ENCODE measurements around the gene ZDHHC17. TPM values are rescaled to one million over a fixed set of nuclear protein-coding genes. Genes with fewer than 3 reads are reported as not detected.

ZDHHC17 gene
- total and polyA plus RNA-seq, 2 experiments from 2014 or later: 11.7 to 39.8 TPM

DNA sequence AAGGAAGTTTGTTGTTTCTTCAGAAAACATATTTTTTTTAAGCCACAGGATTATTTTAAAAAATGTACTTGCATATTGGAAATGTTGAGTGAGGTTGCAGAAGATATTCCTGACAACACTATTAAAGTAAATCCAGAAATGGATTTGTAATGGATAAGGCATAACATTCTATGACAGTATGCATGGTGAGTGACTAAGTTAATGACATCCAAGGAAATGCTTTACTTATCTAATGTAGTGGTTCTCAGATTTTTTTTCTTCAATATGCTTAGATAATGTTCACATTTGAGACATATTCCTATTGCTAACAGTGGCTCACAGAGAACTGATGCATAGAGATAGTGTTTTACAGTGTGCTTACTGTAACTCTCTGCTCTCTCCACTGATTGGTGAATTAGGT lies 49.4 kb downstream of the ZDHHC17 start:
- Histone ChIP-seq H3K9me3 (ENCODE audit: low read depth) (no peaks in the 10 kb centered on the region), H3K4me2 (no peak overlapping the region), H3K4me3 (no peak overlapping the region), H3K36me3 (replicated peaks; ENCODE audit: insufficient read depth, low read depth) (no peaks in the 10 kb centered on the region), H3K4me1 (ENCODE audit: insufficient read depth) (no peaks in the 10 kb centered on the region), H3K9me2 (replicated peaks; ENCODE audit: insufficient read depth) (no peaks in the 10 kb centered on the region), H3K27me3 (no peaks in the 10 kb centered on the region), H3K27ac (no peak overlapping the region), H2AFZ (no peak overlapping the region), H4K20me1 (ENCODE audit: insufficient read depth, poor library complexity, severe bottlenecking) (no peaks in the 10 kb centered on the region), H3K79me2 (no peaks in the 10 kb centered on the region)
- no peak for DNase-seq (ENCODE audit: low spot score)
- TF ChIP-seq EZH2 (IDR thresholded peaks at IDR 0.05; ENCODE audit: borderline replicate concordance): no peak
- no peak for TF ChIP-seq EZH2phosphoT487 (IDR thresholded peaks at IDR 0.05; ENCODE audit: low read depth, severe bottlenecking, unreplicated experiment)
- TF ChIP-seq, protein P1, sequence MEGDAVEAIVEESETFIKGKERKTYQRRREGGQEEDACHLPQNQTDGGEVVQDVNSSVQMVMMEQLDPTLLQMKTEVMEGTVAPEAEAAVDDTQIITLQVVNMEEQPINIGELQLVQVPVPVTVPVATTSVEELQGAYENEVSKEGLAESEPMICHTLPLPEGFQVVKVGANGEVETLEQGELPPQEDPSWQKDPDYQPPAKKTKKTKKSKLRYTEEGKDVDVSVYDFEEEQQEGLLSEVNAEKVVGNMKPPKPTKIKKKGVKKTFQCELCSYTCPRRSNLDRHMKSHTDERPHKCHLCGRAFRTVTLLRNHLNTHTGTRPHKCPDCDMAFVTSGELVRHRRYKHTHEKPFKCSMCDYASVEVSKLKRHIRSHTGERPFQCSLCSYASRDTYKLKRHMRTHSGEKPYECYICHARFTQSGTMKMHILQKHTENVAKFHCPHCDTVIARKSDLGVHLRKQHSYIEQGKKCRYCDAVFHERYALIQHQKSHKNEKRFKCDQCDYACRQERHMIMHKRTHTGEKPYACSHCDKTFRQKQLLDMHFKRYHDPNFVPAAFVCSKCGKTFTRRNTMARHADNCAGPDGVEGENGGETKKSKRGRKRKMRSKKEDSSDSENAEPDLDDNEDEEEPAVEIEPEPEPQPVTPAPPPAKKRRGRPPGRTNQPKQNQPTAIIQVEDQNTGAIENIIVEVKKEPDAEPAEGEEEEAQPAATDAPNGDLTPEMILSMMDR (IDR thresholded peaks at IDR 0.05; ENCODE audit: poor library complexity): no peak

DNA sequence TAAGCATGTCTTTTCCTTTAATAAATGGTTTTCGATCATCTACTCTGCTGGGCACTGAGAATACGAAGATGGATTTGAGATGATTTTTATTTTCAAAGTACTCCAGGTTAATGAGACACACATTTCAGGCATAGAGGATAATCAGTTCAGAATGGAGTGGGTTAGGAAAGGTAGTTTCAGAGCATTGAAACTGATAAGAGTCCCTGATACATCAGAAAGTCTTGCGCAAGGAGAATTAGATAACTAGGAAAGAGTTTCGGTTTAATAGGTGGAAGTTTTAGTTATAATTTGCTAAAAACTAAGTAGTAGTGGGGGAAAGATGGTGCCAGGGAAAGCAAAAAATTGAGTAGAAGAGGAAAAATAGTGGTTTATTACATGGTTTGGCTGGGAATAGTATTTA lies 50.1 kb downstream of the ZDHHC17 start:
- Histone ChIP-seq H3K4me3 (no peak overlapping the region), H3K79me2 (no peaks in the 10 kb centered on the region), H3K27ac (no peak overlapping the region), H4K20me1 (ENCODE audit: insufficient read depth, poor library complexity, severe bottlenecking) (no peaks in the 10 kb centered on the region), H3K27me3 (no peaks in the 10 kb centered on the region), H2AFZ (no peak overlapping the region), H3K9me3 (ENCODE audit: low read depth) (no peaks in the 10 kb centered on the region), H3K4me1 (ENCODE audit: insufficient read depth) (no peaks in the 10 kb centered on the region), H3K36me3 (replicated peaks; ENCODE audit: insufficient read depth, low read depth) (no peaks in the 10 kb centered on the region), H3K4me2 (no peak overlapping the region), H3K9me2 (replicated peaks; ENCODE audit: insufficient read depth) (no peaks in the 10 kb centered on the region)
- WGBS (ENCODE audit: low lambda C conversion rate, missing lambda C conversion rate): 92% methylated on average over 4 of the region's 4 CpGs
- no peak for DNase-seq (ENCODE audit: low spot score)
- TF ChIP-seq, protein P1 (IDR thresholded peaks at IDR 0.05; ENCODE audit: poor library complexity): no peak
- TF ChIP-seq EZH2 (IDR thresholded peaks at IDR 0.05; ENCODE audit: borderline replicate concordance) (no peak), EZH2phosphoT487 (IDR thresholded peaks at IDR 0.05; ENCODE audit: low read depth, severe bottlenecking, unreplicated experiment) (no peak)

DNA sequence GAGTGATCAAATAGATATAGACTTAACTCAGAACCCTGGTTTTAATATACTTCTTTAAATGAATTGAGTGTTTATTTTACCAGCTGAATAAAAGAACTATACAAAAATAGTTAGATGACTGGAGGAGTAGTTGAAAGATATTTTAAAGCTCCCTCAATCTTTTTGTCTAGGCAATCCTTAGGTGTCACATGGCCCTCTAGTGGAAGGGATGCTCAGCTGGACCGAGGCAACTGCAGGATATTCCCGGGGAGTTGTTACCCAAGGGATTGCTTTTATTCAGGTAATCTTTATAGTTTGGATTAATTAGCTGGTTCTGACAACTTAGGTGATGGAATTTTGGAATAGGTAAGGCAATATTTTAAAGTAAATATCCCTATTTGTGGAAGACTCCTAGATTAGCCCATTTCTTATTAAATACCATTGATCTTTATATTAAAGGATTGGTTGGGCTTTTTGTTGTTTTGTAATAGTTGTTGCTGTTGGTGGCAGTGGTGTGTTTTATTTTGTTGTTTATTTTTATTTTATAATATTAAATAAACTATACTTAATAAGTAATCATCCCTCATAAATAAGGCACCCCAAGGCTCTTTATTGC lies 57.1 kb downstream of the ZDHHC17 start:
- Histone ChIP-seq H3K27me3 (no peaks in the 10 kb centered on the region), H3K27ac (no peak overlapping the region), H2AFZ (no peak overlapping the region), H3K36me3 (replicated peaks; ENCODE audit: insufficient read depth, low read depth) (no peaks in the 10 kb centered on the region), H3K4me1 (ENCODE audit: insufficient read depth) (no peaks in the 10 kb centered on the region), H3K4me3 (no peak overlapping the region), H3K79me2 (no peaks in the 10 kb centered on the region), H3K9me2 (replicated peaks; ENCODE audit: insufficient read depth) (no peaks in the 10 kb centered on the region), H3K4me2 (no peak overlapping the region), H3K9me3 (ENCODE audit: low read depth) (no peaks in the 10 kb centered on the region), H4K20me1 (ENCODE audit: insufficient read depth, poor library complexity, severe bottlenecking) (no peaks in the 10 kb centered on the region)
- DNase-seq (ENCODE audit: low spot score): peak; percentile 50
- no peak for TF ChIP-seq EZH2 (IDR thresholded peaks at IDR 0.05; ENCODE audit: borderline replicate concordance)
- TF ChIP-seq, protein P1 (IDR thresholded peaks at IDR 0.05; ENCODE audit: poor library complexity): peak; percentile 59
- 9% methylated on average over 2 of the region's 2 CpGs for WGBS (ENCODE audit: low lambda C conversion rate, missing lambda C conversion rate)

DNA sequence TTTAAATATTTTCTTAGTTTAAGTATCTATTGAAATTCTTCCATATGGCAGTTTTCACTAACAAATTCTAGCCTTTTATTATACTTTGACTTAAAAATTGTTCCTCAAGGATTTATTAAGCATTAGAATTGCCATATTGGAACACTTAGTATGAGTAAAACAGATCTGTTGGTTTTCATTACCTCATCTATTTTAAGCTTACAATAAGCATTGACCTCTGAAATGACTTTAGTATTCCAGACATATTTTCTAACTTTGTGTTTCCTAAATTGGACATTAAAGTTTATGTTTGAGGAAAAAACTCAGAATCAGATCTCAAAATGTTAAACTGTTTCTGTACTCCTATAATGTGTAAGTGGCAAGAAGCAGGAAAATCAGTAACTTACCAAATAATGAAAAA lies 66.5 kb downstream of the ZDHHC17 start:
- Histone ChIP-seq H3K9me3 (ENCODE audit: low read depth) (no peaks in the 10 kb centered on the region), H3K27ac (no peak overlapping the region), H4K20me1 (ENCODE audit: insufficient read depth, poor library complexity, severe bottlenecking) (no peaks in the 10 kb centered on the region), H2AFZ (no peak overlapping the region), H3K79me2 (no peaks in the 10 kb centered on the region), H3K27me3 (no peaks in the 10 kb centered on the region), H3K9me2 (replicated peaks; ENCODE audit: insufficient read depth) (no peaks in the 10 kb centered on the region), H3K4me3 (no peak overlapping the region), H3K36me3 (replicated peaks; ENCODE audit: insufficient read depth, low read depth) (peaks cover 4% of the 10 kb centered on the region), H3K4me1 (ENCODE audit: insufficient read depth) (no peaks in the 10 kb centered on the region), H3K4me2 (no peak overlapping the region)
- TF ChIP-seq, protein P1 (IDR thresholded peaks at IDR 0.05; ENCODE audit: poor library complexity): no peak
- TF ChIP-seq EZH2phosphoT487 (IDR thresholded peaks at IDR 0.05; ENCODE audit: low read depth, severe bottlenecking, unreplicated experiment): no peak
- no peak for TF ChIP-seq EZH2 (IDR thresholded peaks at IDR 0.05; ENCODE audit: borderline replicate concordance)
- no peak for DNase-seq (ENCODE audit: low spot score)

Measured in hepatocyte (in vitro differentiated cells).